Activated T-cell treated with anti-CD3 and anti-CD28 coated beads, Interleukin-2, amount 50 U/mL, for 1 hour (primary cell): Measurements from ENCODE around the gene FBF1.
"Not testable (repeated sequence)": the region's sequence is repeated elsewhere in the genome, so short reads cannot be mapped to it uniquely, and the experiment has no call there.

Experiments used
- DNase-seq: peaks from one replicate; pipeline ENCODE4 v3.0.0-alpha.2; 2020

Gene FBF1

DNA sequence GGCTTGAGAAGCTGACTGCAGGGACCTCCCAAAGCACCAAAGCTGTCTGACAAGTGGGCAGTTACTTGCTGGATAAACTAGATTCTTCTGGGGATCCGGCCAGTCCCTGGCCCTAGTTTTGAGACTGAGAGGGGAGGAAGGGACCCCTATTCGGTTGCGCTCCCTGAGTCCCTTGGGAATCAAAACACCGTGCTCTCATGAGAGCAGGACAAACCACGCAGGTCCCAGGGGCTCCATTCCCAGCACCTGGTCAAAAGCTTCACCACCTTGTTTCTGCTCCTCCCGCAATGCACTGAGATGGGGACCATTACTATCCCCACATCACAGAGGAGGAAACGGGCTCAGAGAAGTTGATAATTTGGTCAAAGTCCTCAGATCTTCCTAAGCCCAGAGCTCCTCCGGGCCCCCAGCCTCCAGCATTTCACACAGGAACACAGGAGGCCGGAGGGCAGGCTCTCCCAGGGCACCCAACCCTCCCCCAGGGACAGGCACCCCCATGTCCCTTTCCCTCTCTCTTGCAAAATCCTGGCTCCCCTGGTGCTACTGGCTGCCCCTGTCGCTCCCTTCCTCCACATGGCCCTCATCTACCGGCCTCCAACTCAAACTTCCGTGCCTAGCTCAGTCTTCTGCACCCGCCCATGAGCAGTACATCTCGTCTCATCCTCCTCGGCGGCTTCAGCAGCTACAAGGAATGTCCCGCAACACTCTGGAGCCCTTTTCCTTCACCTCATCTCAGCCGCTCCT lies 47.4 kb downstream of the FBF1 start:
- DNase-seq, result no peak

DNA sequence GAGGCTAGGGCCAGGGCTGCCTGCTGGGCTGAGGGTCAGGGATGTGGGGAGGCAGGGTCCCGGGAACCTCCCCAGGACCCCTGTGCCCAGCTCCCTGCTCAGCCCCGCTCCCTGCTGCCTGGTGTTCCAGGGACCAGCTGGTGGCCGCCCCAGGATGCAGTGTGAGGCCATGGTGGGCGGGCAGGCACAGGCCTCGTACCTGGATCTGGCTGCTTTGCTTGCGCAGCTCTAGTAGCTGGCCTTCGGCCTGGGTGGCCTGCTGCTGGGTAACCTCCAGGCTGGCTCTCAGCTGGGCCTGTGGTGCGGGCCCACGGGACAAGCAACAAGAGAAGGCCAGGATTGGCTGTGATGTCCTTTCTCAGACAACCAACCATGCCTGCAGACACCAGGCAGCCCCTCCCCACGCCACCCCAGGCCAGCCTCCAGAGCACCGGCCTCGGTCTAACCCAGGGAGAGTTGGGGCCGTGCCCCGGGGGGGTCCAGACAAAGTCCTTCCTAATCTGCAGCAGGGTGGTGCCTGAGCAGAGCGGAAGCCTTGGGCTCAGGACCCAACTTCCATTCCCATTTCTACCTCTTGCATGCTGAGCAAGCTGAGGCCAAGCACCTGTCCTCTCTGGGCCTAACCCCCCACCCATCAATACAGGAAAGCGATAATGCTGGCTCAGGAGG lies 48.2 kb downstream of the FBF1 start:
- DNase-seq, result no peak

- no peak for DNase-seq
Measured at GRCh38 chr17:75891605-75892555, 49.0 kb downstream of the FBF1 start.

DNA sequence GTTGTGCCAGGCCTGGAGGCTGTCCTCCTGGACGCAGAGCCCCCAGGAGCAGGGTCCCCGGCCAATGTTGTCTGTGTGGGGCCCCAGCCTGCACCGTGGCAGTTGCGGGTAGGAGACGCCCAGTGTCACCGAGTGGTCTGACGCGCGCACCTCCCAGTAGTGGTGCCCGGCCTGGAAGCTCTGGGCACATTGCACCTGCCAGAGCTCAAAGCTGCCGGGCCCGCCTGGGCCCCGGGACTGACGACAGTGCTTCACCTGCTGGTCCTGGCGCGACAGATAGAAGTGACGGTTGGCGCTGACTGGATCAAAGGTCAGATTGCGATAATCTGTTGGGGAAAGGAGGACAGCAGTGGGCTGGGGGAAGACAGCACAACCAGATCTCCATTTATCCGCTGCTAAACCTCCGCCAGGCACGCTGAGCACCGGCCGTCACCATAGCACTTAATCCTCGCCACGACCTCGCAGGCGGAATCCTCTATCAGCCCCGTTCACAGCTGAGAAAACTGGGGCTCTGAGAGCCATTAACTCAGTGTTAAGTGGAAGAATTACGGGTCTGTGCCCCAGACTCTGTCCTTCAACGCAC lies 49.7 kb downstream of the FBF1 start:
- DNase-seq, result no peak

GRCh38 chr17:75889454-75889853 lies 51.4 kb downstream of the FBF1 start:
- no peak for DNase-seq

DNA sequence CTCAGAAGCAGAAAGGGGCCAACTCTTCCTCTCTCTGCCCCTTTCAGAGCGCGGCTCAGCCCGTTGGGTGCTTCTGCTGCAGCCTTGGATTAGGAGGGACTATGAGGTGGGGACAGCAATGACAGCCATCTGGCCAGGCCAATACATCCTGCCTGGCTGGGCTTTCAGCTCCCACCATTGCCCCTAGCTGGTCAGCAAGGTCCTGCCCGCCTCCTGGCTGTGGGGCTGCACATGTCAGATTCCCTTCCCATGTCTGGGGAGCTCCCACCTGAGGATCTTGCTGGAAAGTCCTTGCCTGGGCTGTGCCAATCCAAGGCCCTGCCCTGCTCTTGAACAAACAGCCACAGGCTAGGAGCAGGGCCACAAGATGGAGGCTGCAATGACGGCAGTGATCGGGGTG lies 52.4 kb downstream of the FBF1 start:
- DNase-seq, result no peak

DNA sequence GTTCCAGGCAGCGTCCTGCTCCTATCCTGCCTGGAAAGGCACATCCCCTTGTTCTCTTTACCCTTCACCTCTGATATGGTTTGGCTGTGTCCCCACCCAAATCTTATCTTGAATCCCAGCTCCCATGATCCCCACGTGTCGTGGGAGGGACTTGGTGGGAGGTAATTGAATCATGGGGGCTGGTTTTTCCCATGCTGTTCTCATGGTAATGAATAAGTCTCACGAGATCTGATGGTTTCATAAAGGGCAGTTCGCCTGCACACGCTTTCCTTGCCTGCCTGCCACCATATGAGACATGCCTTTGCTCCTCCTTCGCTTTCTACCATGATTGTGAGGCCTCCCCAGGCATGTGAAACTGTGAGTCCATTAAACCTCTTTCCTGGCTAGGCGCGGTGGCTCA lies 55.0 kb downstream of the FBF1 start:
- not testable (repeated sequence) for DNase-seq

DNA sequence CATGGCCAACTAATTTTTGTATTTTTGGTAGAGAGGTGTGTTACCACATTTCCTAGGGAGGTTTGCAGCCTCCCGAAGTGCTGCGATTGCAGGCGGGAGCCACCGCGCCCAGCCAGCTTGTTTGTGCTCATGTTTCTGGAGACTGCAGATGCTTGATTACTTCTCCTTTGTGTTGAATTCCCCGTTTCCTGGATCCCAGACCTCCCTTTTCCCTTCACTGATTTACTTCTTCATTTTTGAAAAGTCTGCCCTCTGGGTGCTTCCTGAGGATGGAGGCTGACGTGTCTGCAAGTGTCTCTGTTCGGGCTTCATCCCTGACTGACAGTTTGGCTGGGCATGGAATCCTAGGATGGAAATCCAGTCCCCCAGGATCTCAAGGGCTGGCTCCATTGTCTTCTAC lies 55.4 kb downstream of the FBF1 start:
- no peak for DNase-seq

DNA sequence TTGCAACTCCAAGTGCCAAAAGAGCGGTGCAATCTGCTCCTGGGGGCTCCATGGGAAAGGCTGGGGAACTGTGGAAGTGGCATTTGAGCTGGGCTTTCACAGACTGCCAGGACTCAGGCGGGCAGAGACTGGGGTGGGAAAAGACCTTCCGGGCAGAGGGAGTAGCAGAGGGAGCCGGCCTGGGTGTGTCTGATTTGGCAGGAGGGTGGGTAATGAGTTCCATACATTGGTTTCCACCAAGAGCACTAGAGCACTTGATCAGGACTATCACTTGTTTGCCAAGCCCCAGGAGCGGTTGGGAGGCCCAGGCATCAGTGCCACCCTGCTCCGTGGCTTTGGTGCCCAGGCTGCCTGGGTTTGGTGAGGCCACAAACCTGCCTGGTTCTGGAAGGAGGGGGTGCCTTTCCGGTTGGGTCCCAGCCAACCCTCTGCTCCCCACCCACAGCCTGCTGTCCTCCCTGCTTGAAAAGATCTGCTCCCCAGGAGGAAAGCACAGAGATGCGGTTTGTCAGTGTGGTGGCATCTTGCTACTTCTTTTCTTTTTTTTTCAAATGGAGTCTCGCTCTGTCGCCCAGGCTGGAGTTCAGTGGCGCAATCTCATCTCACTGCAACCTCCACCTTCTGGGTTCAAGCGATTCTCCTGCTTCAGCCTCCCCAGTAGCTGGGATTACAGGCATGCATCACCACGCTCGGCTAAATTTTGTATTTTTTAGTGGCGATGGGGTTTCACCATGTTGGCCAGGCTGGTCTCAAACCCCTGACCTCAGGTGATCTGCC lies 59.0 kb downstream of the FBF1 start:
- DNase-seq, result no peak

- no peak for DNase-seq
Measured at GRCh38 chr17:75880266-75880665, 60.6 kb downstream of the FBF1 start.

DNA sequence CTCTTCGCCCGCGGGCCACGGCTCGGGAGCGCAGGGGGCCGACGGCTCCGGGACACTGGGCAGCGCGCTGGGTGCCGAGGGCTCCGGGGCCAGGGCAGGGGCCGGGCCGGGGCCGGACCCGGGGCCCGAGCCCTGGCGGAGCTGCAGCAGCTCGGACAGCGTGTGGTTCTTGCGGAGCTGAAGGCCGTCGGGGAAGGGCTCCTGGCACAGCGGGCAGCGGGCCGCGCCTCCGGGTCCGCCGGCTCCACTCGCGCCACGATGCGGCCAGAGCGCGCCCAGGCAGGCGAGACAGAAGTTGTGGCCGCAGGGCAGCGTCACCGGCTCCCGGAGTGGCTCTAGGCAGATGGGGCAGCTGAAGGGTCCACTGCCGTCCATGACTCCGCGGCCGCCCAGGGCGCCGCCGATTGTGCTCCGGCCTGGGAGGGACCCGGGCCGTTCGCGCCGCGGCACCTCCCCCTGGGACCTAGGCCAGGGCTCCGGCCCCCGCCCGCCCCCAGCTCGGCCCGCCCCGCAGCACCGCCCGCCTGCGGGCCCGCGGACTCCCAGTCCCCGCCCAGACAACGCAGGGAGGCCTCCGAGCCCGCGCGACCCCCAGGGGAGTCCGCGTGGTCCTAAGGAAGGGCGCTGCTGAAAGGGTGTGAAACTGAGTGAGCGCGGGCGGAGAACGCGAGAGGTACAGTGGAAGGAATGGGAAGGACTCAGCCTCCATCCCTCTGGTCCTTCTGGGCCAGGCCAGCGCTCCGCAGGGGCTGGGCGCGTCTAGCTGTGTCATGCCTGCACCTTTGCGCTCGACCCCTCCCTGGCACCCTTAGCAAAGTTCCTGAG lies 62.5 kb downstream of the FBF1 start, which contains the start of gene TRIM47:
TRIM47 (minus strand) TSS at position 408 of the 825 bp plus-strand sequence; CDS start at position 375, 33 bp downstream.
- DNase-seq, result no peak

- peak; percentile 80 for DNase-seq
Measured at GRCh38 chr17:75877752-75878173, 63.1 kb downstream of the FBF1 start.

- DNase-seq, result peak; percentile 43
Measured at GRCh38 chr17:75876938-75877751, 63.7 kb downstream of the FBF1 start.

GRCh38 chr17:75876190-75876937 lies 64.5 kb downstream of the FBF1 start:
- peak; percentile 77 for DNase-seq

DNA sequence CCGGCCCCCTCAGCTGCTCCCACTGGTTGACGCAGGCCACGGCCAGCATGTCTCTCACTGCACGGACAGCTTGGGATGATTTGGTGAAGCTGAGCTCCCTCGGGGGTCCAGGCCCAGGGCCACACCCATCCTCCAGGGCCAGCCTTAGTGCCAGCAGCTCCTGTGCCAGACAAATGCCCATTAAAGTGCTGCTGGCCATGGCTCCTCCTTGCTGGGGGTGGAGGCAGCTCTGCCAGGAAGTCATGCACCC lies 65.0 kb downstream of the FBF1 start:
- DNase-seq, result no peak

- no peak for DNase-seq
Measured at GRCh38 chr17:75875182-75875939, 65.5 kb downstream of the FBF1 start.

- no peak for DNase-seq
Measured at GRCh38 chr17:75874323-75875181, 66.3 kb downstream of the FBF1 start.
